ENCODE measurements around the gene CAMK1G.

GRCh38 chr1:209546390-209547085 lies 37.0 kb upstream of the CAMK1G start:
- TF ChIP-seq EZH2phosphoT487 (IDR thresholded peaks at IDR 0.05; ENCODE audit: insufficient read depth, low read depth), result no peak
- no peak for TF ChIP-seq EZH2 (IDR thresholded peaks at IDR 0.05; ENCODE audit: insufficient read depth, poor library complexity, severe bottlenecking)
